Midbrain (tissue), 1 donor: Measurements from ENCODE around the gene ABLIM2.

Experiments
- DNase-seq: peaks from one replicate; lab custom pipeline; 2025; lab: John Stamatoyannopoulos, UW

Gene ABLIM2

GRCh38 chr4:8103421-8104390 lies 54.9 kb downstream of the ABLIM2 start:
- DNase-seq = no peak

GRCh38 chr4:8102831-8103230 lies 55.8 kb downstream of the ABLIM2 start:
- DNase-seq = no peak

- no peak for DNase-seq
These were observed 56.6 kb downstream of the ABLIM2 start for GRCh38 chr4:8102076-8102355.

GRCh38 chr4:8101213-8102075 lies 57.2 kb downstream of the ABLIM2 start:
- DNase-seq = no peak

GRCh38 chr4:8099981-8100464 lies 58.6 kb downstream of the ABLIM2 start:
- no peak for DNase-seq

- no peak for DNase-seq
These were observed 60.1 kb downstream of the ABLIM2 start for GRCh38 chr4:8098506-8098905.

GRCh38 chr4:8097721-8098345 lies 60.8 kb downstream of the ABLIM2 start:
- DNase-seq = no peak

GRCh38 chr4:8097141-8097541 lies 61.5 kb downstream of the ABLIM2 start:
- DNase-seq = peak; percentile 5

GRCh38 chr4:8096690-8097061 lies 61.9 kb downstream of the ABLIM2 start:
- no peak for DNase-seq

GRCh38 chr4:8095956-8096689 lies 62.5 kb downstream of the ABLIM2 start:
- DNase-seq = no peak

- DNase-seq = no peak
These were observed 64.9 kb downstream of the ABLIM2 start for GRCh38 chr4:8093587-8094274.

- DNase-seq = no peak
These were observed 66.3 kb downstream of the ABLIM2 start for GRCh38 chr4:8092282-8092681.

GRCh38 chr4:8090744-8091301 lies 67.8 kb downstream of the ABLIM2 start:
- no peak for DNase-seq

- no peak for DNase-seq
These were observed 68.3 kb downstream of the ABLIM2 start for GRCh38 chr4:8090312-8090711.

- DNase-seq = no peak
These were observed 68.8 kb downstream of the ABLIM2 start for GRCh38 chr4:8089862-8090261.

- DNase-seq = no peak
These were observed 69.6 kb downstream of the ABLIM2 start for GRCh38 chr4:8088966-8089491.

- no peak for DNase-seq
These were observed 70.6 kb downstream of the ABLIM2 start for GRCh38 chr4:8087921-8088495.

GRCh38 chr4:8086783-8087445 lies 71.7 kb downstream of the ABLIM2 start:
- DNase-seq = no peak

GRCh38 chr4:8085491-8086117 lies 73.0 kb downstream of the ABLIM2 start:
- no peak for DNase-seq
